ENCODE results near the gene ARID5A. TPM values are rescaled to one million over a fixed set of nuclear protein-coding genes. Genes with fewer than 3 reads are reported as not detected.
A peak's percentile ranks its signal among the peaks of the same experiment; 100 is the strongest.
"Not testable (repeated sequence)": the region's sequence is repeated elsewhere in the genome, so short reads cannot be mapped to it uniquely, and the experiment has no call there.

Gene ARID5A, protein sequence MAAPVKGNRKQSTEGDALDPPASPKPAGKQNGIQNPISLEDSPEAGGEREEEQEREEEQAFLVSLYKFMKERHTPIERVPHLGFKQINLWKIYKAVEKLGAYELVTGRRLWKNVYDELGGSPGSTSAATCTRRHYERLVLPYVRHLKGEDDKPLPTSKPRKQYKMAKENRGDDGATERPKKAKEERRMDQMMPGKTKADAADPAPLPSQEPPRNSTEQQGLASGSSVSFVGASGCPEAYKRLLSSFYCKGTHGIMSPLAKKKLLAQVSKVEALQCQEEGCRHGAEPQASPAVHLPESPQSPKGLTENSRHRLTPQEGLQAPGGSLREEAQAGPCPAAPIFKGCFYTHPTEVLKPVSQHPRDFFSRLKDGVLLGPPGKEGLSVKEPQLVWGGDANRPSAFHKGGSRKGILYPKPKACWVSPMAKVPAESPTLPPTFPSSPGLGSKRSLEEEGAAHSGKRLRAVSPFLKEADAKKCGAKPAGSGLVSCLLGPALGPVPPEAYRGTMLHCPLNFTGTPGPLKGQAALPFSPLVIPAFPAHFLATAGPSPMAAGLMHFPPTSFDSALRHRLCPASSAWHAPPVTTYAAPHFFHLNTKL
- 3.3 and 4.1 TPM in 2 replicates for polyA plus RNA-seq (2014; cell fraction: cytosol; rRNA removed)
- 4.4 and 9.8 TPM in 2 replicates for polyA plus RNA-seq (2014; cell fraction: nucleus; rRNA removed)

DNA sequence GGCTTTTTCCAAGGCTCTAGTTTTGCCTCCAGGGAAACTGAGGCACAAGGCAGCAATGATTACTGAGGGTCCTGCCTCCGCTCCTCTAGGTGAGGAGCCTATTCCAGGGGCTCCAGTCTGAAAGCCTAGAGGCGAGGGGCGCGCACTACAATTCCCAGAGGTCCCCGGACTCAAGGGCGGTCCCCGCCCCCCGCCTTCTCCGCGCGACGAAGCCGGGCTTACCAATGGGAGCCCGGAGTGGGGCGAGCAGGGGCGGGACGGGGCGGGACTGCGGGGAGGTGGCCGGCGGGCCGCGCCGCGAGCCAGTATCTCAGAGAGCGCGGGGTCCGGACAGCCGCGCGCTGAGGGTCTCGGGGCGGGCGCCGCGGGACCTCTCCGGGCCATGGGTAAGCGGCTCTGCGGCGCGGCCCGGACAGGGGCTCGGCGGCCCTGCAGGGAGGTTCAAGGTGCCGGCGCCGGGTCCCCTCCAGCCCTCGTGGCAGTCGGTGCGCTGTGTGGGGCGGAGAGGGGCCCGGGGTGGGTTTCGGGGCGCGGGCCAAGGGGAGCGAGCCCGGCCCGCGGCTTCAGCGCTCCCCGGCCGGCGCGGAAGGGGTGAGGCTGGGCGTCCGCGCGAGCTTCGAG is at the start of gene ARID5A:
TSS of gene ARID5A (plus strand) at position 308 of the 621 bp plus-strand sequence. CDS start at position 383, 75 bp downstream.
- peak; percentile 89 for DNase-seq (ENCODE audit: low spot score)

DNA sequence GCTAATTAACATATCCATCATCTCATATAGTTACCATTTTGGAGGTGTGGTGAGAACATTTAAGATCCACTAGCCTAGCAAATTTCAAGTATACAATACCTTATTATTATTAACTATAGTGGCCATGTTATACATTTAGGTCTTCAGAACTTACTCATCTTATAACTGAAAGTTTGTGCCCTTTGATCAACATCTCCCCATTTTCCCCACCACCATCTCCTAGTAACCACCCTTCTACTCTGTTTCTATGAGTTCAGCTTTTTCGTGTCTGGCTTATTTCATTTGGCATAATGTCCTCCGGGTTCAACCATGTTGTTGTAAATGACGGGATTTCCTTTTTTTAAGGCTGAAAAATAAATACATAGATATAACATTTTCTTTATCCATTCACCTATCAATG is 47.3 kb upstream of the ARID5A start:
- no peak for DNase-seq (ENCODE audit: low spot score)

DNA sequence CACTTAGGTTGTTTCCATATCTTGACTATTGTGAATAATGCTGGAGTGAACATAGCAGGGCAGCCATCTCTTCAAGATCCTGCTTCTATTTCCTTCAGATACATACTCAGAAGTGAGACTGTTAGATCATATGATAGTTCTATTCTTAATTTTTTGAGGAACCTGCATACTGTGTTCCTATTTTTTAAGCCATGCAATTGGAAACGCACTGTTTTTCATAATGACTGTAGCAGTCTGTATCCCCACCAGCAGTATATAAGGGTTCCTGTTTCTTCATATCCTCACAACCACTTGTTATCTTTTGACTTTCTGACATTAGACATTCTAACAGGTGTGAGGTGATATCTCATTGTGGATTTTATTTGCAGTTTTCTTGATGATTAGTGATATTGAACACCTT is 46.9 kb upstream of the ARID5A start:
- no peak for DNase-seq (ENCODE audit: low spot score)

DNA sequence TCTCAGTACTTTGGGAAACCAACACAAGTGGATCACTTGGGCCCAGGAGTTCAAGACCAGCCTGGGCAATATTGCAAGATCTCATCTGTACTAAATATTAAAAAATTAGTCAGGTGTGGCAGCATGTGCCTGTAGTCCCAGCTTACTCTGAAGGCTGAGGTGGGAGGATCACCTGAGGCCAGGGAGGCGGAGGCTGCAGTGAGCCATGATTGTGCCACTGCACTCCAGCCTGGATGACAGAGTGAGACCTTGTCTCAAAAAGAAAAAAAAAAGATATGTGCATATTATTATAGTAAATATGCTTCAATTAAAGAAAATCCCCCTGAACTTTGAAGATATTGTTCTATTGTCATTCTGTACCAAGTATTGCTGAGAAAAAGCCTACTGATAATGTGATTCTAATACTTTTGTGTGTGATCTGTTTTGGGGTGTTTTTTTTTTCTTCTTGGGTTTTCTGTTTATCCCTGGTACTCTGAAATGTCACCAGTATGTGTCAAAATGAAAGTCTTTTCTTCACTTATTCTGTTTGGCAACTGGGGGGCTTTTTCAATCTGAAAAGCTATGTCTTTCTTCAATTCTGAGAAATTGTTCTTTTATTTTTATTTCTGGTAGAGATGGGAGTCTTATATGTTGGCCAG is 44.6 kb upstream of the ARID5A start:
- no peak for DNase-seq (ENCODE audit: low spot score)

DNA sequence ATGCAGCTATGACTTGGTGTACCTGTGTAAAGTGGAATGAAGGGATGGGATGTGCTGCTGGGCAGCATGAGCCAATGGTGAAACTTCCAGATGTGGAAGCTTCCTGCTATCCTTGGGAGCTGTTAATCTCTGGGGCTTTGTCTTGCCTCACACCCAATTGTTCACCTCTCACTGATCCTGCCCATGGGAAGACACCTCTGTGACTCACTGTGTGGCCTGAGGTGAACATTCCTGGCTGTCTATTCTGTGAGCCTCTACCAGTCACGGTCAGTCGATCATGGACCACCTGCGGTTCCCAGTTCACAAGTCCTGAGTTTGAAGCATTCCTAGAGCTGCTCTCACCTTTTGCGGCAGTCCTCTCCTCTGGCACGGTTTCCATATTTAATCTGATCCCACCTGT is 43.5 kb upstream of the ARID5A start:
- no peak for DNase-seq (ENCODE audit: low spot score)

DNA sequence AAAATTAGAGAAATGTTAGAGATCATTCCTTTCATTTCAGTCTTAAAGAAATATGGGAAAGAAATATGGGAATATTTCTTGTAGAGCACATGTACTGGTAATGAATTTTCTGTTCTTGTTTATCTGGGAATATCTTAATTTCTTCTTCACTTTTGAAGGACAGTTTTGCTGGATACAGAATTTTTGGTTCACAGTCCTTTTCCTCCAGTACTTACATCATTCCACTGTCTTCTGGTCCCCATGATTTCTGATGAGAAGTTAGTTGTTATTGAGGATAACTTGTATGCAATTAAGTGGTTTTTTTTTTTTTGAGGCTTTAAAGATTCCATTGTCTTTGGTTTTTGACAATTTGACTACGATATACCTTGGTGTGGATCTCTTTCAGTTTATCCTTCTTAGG is 42.4 kb upstream of the ARID5A start:
- DNase-seq (ENCODE audit: low spot score) = no peak

DNA sequence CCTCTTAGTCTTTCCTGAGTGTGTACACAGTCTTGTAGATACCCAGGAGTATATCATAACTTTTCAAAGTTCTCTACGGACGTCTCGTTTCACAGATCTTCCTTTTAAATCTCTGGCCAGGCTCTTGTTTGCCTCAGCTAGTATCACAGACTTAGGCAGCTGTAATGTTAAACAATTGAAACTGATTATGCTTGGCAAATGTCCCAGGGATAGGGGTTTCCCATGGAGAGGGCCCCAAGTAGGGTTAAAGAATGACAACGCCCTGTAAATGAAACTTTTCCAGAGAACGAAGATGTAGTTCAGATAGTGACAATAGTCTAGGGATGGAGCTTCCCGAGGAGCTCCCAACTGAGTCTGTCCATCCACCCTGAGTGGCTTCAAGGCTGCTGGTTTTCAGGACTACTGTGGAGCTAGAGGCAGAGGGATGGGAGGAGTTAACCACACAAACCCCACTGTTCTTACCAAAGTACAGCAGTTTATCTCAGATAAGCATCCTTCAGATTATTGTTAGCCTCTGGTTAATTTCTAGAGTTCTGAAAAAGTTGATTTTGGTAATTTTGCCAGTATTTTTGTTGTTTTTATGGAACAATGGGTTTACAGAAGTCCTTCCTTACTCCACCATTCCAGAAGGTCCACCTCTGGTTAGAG is 40.4 kb upstream of the ARID5A start:
- DNase-seq (ENCODE audit: low spot score) = no peak

DNA sequence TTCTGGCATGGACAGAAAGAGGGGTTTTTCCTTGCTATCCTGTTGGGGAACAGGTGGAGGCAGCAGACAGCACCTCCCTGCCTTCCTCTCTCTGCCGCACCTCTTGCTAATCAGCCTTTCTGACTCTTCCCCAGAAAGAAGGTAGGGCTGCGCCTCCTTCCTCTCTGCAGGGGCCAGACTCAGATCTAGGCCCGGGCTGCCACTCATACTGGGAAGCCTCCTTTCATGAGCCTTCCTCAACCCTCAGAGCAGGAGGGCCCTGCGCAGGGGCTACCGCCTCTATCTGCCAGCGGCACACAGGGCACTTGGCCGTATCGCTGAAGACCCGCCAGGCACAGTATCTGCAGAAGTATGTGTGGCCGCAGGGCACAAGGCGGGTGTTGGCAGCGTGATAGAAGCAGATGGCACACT is 38.5 kb upstream of the ARID5A start:
- DNase-seq (ENCODE audit: low spot score) = no peak

DNA sequence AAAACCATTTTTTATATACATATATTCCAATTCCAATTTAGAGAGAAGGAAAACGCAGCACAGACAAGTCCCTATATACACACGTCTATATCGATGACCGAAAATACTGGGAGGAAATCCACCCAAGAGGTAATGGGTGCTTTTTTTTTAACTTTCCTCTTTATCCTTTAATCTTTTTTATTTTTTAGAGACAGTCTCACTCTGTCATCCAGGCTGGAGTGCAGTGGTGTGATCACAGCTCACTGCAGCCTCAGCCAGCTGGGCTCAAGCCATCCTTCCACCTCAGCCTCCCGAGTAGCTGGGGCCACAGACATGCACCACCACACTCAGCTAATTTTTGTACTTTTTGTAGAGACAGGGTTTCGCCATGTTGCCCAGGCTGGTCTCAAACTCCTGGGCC is 37.9 kb upstream of the ARID5A start:
- not testable (repeated sequence) for DNase-seq (ENCODE audit: low spot score)

DNA sequence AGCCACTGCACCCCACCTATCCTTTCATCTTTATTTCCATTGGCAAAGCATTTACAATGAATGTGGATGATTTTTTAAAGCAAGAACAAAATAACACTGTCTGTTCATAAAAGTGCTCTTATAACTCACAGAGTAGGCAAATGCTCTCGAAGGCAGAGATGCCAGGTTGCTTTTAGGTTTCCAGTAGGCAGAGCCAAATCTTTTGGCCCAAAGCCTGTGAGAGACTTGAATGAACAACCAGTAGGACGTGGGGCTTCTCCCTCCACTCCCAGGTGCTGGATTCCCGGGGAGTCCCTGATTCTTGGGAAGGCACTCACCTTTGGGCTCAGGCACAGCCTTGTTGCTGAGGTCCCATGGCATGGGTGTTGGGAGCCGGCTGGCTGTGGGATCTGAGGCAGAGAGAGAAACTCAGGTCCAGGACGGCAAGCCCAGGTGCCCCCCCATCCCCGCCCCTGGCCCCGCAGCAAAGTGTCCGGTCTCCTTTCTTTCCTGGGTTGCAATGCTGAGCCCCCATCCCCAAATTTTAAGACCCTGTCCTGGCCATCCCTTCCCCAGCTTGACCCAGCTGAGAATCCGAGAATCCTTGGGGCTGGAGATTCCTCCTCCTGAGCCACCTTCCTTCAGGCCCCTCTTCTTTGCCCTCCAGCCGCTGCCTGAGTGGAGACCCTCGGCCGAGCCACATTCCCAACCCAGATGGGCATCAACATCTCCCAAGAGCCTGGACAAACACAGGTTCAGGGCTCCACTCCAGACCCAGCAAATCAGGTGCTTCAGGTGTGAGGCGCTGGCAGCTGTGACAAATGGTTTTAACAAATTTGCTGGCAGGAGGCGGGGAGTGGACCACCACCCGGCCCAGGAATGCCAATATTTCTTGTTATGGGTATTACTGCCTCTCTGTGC is 37.2 kb upstream of the ARID5A start:
- no peak for DNase-seq (ENCODE audit: low spot score)

DNA sequence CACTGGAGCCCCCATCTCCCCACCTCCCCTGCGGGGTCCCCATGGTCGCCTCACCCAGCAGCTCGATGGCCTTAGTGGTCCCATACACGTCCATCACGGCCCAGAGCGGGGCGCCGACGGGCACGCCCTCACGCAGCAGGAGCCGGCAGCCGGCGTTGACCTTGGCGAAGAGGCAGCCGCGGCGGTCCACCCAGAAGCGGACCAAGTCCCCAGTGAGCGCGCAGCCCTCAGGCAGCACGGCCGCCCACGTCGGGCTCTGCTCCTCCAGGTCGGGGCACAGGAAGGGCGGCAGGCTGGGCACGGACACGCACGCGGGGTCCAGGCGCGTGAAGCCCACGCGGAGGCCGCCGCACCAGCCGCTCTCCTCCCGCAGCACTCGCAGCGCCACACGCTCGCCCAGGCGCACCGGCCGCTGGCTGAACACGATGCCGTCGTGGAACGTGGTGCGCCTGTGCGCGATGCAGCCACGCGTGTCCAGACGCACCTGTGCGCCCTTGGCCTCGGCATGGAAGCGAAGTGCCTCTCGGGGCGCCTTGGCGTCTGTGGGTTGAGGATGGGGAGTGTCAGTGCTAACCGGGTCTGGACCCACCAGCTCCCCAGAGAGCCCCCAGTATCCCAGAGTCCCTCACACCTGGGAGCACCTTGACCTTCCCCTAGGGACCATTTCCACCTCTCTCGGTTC is 36.0 kb upstream of the ARID5A start:
- DNase-seq (ENCODE audit: low spot score) = no peak

DNA sequence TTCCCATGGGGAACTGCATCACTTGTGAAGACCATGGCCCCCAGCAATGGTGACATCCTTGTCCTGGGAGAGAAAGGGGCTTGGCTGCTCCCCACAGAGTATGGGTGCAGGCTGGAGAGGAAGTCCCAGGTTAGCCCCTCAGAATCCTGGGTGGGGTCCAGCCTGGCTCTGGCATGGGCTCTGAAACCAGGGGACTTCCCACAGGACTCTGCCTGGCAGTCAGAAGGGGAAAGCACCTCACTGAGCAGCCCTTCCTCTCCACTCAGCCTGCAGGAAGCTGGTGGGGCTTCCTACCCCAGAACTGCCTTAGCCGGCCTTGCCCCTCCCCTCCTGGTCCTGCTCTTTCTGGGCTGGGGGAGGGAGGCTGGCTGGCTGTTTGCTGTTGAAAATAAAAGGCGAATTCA is 35.1 kb upstream of the ARID5A start:
- DNase-seq (ENCODE audit: low spot score) = no peak

DNA sequence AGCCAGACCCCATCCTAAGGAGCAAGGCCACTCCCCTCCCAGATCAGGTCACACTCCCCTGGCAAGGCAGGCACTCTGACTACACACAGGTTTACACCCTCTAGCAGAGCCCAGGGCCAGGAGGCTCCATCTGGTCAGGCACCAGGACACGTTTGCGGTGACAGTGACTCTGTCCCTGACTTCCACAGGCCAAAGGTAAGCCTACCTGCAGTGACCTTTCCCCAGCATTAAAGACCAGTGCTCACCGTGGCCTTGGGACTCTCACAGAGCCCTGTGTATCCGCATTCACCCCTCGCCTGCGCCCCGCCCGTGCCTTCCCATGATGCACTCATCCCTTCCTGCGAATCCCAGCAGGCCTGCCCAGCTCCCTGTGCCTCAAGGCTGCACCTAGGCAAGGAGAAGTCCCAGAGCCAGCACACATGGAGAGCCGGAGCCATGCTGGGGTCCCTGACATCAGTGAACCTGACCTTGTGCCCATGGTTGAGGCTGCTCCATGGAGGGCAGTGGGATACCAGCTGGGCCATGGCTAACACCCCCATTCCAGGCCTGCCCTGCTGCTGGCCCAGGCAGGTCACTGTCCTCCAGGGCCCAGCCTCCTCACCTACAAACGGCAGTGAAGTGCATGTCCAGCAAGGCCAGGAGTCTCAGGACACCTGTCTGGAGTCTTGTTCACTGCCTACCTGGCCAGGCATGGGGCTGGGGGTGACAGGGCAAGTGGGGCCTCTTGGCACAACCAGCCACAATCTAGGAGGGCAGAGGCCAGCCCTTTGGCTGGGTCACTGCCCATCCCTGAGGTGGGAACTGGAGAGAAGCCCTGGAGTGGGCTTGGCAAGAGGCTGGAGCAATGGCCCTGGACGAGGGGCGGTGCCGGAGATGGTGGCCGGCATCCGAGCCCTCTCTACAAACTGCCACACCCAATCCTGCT is 34.4 kb upstream of the ARID5A start:
- no peak for DNase-seq (ENCODE audit: low spot score)

DNA sequence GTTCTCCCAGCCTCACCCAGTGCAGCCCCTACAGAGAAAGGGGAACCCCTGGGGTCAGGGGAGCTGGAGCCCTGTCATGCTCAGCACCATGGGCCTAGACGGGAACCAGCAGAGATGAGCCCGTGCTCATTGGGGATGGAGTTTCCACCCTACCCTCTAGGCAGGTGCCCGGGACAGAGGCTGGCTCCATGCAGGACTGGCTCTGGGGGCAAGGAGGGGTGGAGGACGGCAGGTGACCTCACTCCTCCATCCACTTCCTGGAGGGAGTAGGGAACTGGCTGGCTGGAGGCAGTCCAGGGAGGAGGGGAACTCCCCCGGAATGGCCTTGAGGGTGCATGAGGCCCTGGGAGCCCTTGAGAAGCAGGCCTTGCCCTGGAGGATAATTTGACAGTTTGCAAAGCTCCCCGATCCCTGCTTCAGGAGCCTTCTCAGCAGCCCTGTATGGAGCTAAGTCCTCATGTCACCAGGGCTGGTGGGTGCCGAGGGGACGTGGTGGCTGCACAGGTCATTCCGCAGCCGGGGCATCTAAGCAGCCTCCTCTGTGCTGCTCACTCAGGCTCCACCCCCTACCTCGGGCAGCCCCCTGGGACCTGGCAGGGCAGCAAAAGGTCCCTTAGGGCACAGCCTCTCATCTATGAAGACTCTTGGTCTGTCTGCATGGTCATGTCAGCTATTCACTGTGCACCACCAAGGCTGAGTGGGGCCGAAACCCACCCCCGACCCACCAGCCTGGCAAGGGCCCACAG is 33.5 kb upstream of the ARID5A start:
- DNase-seq (ENCODE audit: low spot score) = no peak

DNA sequence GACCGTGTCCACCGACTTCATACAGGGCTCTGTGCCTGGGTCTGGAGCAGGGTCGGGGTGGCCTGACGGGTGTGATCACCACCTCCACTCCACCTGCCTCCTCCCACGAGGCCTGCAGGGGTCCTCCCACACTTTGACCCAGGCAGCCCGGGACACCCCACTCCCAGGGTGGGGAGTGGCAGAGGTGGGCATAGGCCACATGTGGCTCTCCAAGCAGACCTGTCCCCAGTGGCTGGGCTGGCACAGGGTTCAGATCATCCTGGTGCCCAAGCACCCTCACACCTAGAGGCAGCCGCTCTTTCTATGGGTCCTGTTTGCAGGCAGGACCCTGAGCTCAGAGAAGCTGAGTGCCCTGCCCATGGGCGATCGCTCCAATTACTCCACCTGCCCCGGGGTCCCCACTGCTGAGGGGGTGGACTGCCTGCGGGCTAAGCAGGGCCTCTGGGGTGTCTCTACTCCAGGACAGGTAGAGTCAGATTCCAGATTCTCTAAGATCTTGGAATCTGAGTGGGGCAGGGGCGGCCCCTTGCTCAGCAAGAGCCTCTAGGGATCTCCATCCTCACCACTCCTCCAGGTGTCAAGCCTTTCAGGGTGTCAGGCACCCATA is 32.8 kb upstream of the ARID5A start:
- DNase-seq (ENCODE audit: low spot score) = no peak

DNA sequence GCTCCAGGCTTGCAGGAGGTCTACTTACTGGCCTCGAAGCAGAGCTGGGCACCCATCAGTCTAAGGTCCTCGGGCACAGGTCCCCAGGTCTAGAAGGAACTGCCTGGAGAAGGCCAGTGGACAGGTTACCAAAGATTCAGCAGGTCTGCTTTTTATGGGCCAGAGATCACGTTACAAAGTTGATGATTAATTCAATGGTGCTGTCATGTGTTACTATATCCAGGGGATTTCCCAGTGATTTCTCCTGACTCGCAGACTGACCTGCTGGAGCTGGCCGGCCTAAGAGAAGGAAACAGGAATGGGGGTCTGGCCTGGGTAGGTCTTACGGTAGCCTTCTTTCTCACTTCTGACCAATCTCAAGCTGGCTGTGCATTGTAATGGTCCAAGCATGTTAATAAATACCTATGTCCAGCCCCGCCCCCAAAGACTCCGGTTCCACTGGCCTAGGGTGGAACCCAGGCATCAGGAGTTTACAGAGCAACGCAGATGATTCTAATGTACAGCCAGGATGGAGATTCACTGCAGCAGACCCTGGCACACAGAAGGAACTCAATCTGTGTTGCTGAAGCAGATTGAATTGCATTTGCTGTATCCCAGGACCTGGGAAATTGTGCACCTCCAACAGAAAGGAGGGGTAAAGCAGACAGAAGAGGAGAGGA is 31.2 kb upstream of the ARID5A start, which contains the start of gene NEURL3:
TSS of gene NEURL3 (minus strand) at position 127 of the 659 bp plus-strand sequence. CDS start at position 56, 71 bp downstream.
- no peak for DNase-seq (ENCODE audit: low spot score)

All from SK-N-DZ (cell line).